Peyer's patch (tissue), 4 donors: ENCODE results near the gene SLC6A6. TPM values are rescaled to one million over a fixed set of nuclear protein-coding genes. Genes with fewer than 3 reads are reported as not detected.

Source experiments
- DNase-seq, 3 donors: peaks; one replicate each; pipeline ENCODE4 v3.0.0-alpha.2; 2017 to 2019
- H3K27ac ChIP-seq, 4 donors: fragments of 200-600 bp; sonication (generic); one replicate each; pipeline ENCODE4 v1.5.1; 2016 to 2019
- H3K27me3 ChIP-seq, 2 donors: fragments of 200-600 bp; sonication (generic); one replicate each; pipeline ENCODE4 v1.5.1; 2019
- H3K36me3 ChIP-seq, 3 donors: fragments of 200-600 bp; sonication (generic); one replicate each; pipeline ENCODE4 v1.5.1; 2016 to 2019
- H3K4me1 ChIP-seq, 4 donors: fragments of 200-600 bp; sonication (generic); one replicate each; pipeline ENCODE4 v1.5.1; 2016 to 2019
- H3K4me3 ChIP-seq, 4 donors: fragments of 200-600 bp; sonication (generic); 1 replicate in 3 of 4; 2 replicates in 1 of 4; pipeline ENCODE4 v1.5.1; 2016 to 2019; ENCODE audit warnings: mild to moderate bottlenecking in 1 of 4
- H3K9me3 ChIP-seq, 4 donors: fragments of 200-600 bp; sonication (generic); one replicate each; pipeline ENCODE4 v1.5.1; 2016 to 2019; ENCODE audit warnings: mild to moderate bottlenecking in 1 of 4
- CTCF ChIP-seq, 6 experiments: fragments of 450-650 bp in 4 of 6; fragments of 200-600 bp in 2 of 6; sonication (generic) in 1 of 6; IDR thresholded peaks; one replicate each; pipeline ENCODE4 v1.5.1; 2017 to 2019; ENCODE audit warnings: antibody characterized with exemption in 6 of 6, mild to moderate bottlenecking in 3 of 6, moderate library complexity in 1 of 6
- POLR2A ChIP-seq, 2 donors: fragments of 450-650 bp; IDR thresholded peaks; one replicate each; pipeline ENCODE4 v1.5.1; 2017; ENCODE audit warnings: antibody characterized with exemption in 2 of 2, mild to moderate bottlenecking in 2 of 2, moderate library complexity in 2 of 2
- total RNA-seq, 4 donors: library from RNA; depleted of rRNA; stranded (reverse); fragments of >200 nt; gene quantifications; one replicate each; pipeline ENCODE4 v1.1.0, GENCODE V29; 2016

SLC6A6 gene
- total RNA-seq, 4 donors from 2014 or later: 61.1 to 190 (median 150) TPM

DNA sequence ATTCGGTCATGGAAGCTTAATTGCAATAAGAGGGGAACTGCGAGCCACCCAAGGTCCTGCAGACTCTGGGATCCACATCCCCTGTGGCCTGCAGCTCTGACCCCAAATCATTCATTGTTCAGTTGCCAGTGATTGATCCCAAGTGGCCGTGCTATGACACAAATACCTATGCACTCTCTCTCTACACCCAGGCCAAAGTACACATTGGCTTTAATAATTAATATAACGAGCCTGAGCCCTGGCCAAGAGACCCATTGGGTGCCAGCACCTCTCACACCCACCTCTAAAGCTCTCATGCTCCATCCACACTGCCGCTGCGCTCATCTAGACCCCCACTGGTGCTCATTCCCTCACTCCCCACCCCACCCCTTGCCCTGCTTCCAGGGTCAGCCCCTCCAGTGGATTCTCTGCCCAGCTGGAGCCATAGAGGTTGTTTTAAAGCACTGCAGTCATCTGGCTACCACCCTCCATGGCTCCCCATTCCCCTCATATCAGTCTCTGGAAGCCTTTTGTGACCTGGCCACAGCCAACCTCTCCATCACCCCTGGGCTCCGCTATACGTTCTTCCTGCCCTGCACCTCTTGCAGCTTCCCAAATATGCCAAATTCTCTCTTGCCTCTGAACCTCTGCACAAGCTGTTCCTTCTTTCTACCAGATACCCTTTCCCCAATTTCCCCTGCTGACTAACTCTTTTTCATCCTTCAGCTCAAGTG is 37.7 kb upstream of the SLC6A6 start:
- Histone ChIP-seq H3K9me3 (no peaks in the 10 kb centered on the region), H3K4me3 (no peak overlapping the region), H3K4me1 (peaks cover 0 to 23% (median 2%) of the 10 kb centered on the region in 4 donors), H3K27ac (peak overlapping the region in 1 of 4 donors; percentile 51), H3K36me3 (no peaks in the 10 kb centered on the region), H3K27me3 (no peaks in the 10 kb centered on the region)
- TF ChIP-seq CTCF (IDR thresholded peaks at IDR 0.05) (no peak), POLR2A (IDR thresholded peaks at IDR 0.05) (no peak)
- DNase-seq: peak in 1 of 3 donors; percentile 59

- Histone ChIP-seq H3K9me3 (no peaks in the 10 kb centered on the region), H3K36me3 (no peaks in the 10 kb centered on the region), H3K27me3 (no peaks in the 10 kb centered on the region), H3K4me1 (peaks cover 0 to 36% (median 2%) of the 10 kb centered on the region in 4 donors), H3K27ac (no peak overlapping the region), H3K4me3 (no peak overlapping the region)
- no peak for DNase-seq
- TF ChIP-seq CTCF (IDR thresholded peaks at IDR 0.05) (no peak), POLR2A (IDR thresholded peaks at IDR 0.05) (no peak)
Observed at GRCh38 chr3:14366248-14366647, 36.2 kb upstream of the SLC6A6 start.

DNA sequence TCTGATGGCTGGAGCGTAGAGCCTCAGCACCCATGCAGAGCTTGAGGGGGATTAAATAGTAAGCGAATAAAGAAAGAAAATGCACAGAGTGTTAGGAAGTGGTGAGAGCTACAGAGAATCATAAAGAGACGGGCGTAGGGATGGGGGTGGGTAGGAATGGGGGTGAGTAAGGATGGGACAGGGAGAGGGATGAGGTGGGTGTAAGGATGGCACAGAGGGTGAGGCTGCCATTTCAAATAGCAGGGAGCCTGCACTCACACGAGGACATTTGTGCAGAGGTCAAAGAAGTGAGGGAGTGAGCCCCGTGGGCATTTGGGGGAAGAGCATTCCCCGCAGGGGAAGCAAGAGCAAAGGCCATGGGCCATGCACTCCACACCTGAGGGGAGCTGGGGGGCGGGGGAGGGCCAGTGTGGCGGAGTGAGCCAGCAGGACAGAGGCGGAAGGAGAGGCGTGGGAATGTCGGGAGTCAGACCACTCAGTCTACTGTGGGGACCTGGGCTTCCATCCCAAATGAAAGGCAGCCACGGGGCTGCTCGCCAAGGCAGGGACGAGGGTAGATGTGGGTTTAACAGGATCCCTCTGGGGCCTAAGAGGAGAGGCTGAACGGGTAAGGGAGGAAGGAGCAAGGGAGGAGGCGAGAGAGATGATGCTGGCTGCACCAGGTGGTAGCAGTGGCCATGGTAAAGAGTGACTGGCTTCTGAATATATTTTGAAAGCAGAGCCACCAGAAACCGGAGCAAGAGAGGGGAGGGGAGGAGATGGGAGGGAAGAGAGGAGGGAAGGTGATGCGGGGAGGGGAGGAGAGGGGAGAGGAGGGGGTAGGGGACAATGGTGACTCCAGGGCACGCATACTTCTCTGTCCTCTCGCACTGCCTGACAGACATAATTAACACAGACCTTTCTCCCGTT is 35.2 kb upstream of the SLC6A6 start:
- no peaks in the 10 kb centered on the region for H3K9me3 ChIP-seq
- H3K27ac ChIP-seq: no peak overlapping the region
- no peaks in the 10 kb centered on the region for H3K36me3 ChIP-seq
- H3K4me3 ChIP-seq: no peak overlapping the region
- peaks cover 0 to 45% (median 5%) of the 10 kb centered on the region in 4 donors for H3K4me1 ChIP-seq
- no peak for DNase-seq
- H3K27me3 ChIP-seq: no peaks in the 10 kb centered on the region
- TF ChIP-seq CTCF (IDR thresholded peaks at IDR 0.05): no peak
- TF ChIP-seq POLR2A (IDR thresholded peaks at IDR 0.05): no peak

GRCh38 chr3:14368146-14368545 is 34.3 kb upstream of the SLC6A6 start:
- Histone ChIP-seq H3K9me3 (no peaks in the 10 kb centered on the region), H3K4me1 (peaks cover 0 to 52% (median 5%) of the 10 kb centered on the region in 4 donors), H3K36me3 (no peaks in the 10 kb centered on the region), H3K27ac (no peak overlapping the region), H3K27me3 (no peaks in the 10 kb centered on the region), H3K4me3 (no peak overlapping the region)
- DNase-seq: no peak
- TF ChIP-seq POLR2A (IDR thresholded peaks at IDR 0.05) (no peak), CTCF (IDR thresholded peaks at IDR 0.05) (no peak)

DNA sequence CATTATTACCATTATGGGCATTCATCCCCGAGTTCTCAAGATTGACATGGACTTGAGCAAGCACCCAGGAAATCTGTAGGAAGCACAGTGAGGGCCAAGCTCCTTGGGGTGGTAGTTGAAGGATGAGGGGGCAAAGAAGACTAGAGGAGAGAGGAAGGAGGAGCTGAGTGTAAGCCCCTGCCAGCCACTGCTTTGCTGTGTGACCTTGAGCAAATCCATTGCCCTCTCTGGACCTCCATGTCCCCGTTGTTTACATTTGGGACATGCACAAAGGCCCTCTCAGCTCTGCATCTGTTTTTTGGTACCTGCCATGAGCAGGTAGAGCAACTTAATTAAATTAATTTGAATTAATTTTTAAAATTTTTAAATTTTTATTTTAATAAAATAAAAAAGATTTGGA is 33.5 kb upstream of the SLC6A6 start:
- DNase-seq: no peak
- no peaks in the 10 kb centered on the region for H3K9me3 ChIP-seq
- H3K4me1 ChIP-seq: peaks cover 0 to 48% (median 5%) of the 10 kb centered on the region in 4 donors
- no peak overlapping the region for H3K27ac ChIP-seq
- no peaks in the 10 kb centered on the region for H3K27me3 ChIP-seq
- no peak overlapping the region for H3K4me3 ChIP-seq
- H3K36me3 ChIP-seq: no peaks in the 10 kb centered on the region
- TF ChIP-seq CTCF (IDR thresholded peaks at IDR 0.05): no peak
- TF ChIP-seq POLR2A (IDR thresholded peaks at IDR 0.05): no peak
